ENCODE results near the gene HOXB1.
"Not testable (repeated sequence)": the region's sequence is repeated elsewhere in the genome, so short reads cannot be mapped to it uniquely, and the experiment has no call there.

The HOXB1 gene

GRCh38 chr17:48484256-48484655 lies 46.6 kb downstream of the HOXB1 start:
- no peak for DNase-seq
- Histone ChIP-seq H3K36me3 (no peaks in the 10 kb centered on the region), H3K9me3 (ENCODE audit: severe bottlenecking) (peaks cover 4% of the 10 kb centered on the region), H3K27ac (no peak overlapping the region), H3K4me3 (ENCODE audit: low read depth, low read length) (no peak overlapping the region), H3K27me3 (ENCODE audit: insufficient read depth, low read depth, severe bottlenecking) (peaks cover 97% of the 10 kb centered on the region)
- no peak for TF ChIP-seq CTCF (IDR thresholded peaks at IDR 0.05; ENCODE audit: low read depth, low read length)

- Histone ChIP-seq H3K27ac (no peak overlapping the region), H3K27me3 (ENCODE audit: insufficient read depth, low read depth, severe bottlenecking) (peaks cover 97% of the 10 kb centered on the region), H3K9me3 (ENCODE audit: severe bottlenecking) (peaks cover 6% of the 10 kb centered on the region), H3K4me3 (ENCODE audit: low read depth, low read length) (no peak overlapping the region), H3K36me3 (no peaks in the 10 kb centered on the region)
- TF ChIP-seq CTCF (IDR thresholded peaks at IDR 0.05; ENCODE audit: low read depth, low read length), result no peak
- DNase-seq, result no peak
Observed at GRCh38 chr17:48483471-48484131, 47.2 kb downstream of the HOXB1 start.

- Histone ChIP-seq H3K27me3 (ENCODE audit: insufficient read depth, low read depth, severe bottlenecking) (peaks cover 97% of the 10 kb centered on the region), H3K36me3 (no peaks in the 10 kb centered on the region), H3K4me3 (ENCODE audit: low read depth, low read length) (no peak overlapping the region), H3K27ac (no peak overlapping the region), H3K9me3 (ENCODE audit: severe bottlenecking) (peaks cover 6% of the 10 kb centered on the region)
- DNase-seq, result no peak
- TF ChIP-seq CTCF (IDR thresholded peaks at IDR 0.05; ENCODE audit: low read depth, low read length), result no peak
Observed at GRCh38 chr17:48483004-48483403, 47.8 kb downstream of the HOXB1 start.

- H3K4me3 ChIP-seq (ENCODE audit: low read depth, low read length); H3K27ac ChIP-seq; DNase-seq; H3K36me3 ChIP-seq; H3K9me3 ChIP-seq (ENCODE audit: severe bottlenecking): not testable (repeated sequence)
- H3K27me3 ChIP-seq (ENCODE audit: insufficient read depth, low read depth, severe bottlenecking), result peaks cover 97% of the 10 kb centered on the region
Observed at GRCh38 chr17:48482301-48482700, 48.5 kb downstream of the HOXB1 start.

- Histone ChIP-seq H3K27me3 (ENCODE audit: insufficient read depth, low read depth, severe bottlenecking) (peaks cover 99% of the 10 kb centered on the region), H3K9me3 (ENCODE audit: severe bottlenecking) (peaks cover 3% of the 10 kb centered on the region), H3K4me3 (ENCODE audit: low read depth, low read length) (no peak overlapping the region), H3K27ac (no peak overlapping the region), H3K36me3 (no peaks in the 10 kb centered on the region)
- DNase-seq, result no peak
- TF ChIP-seq CTCF (IDR thresholded peaks at IDR 0.05; ENCODE audit: low read depth, low read length), result no peak
Observed at GRCh38 chr17:48479014-48479402, 51.8 kb downstream of the HOXB1 start.
